SH-SY5Y (cell line): ENCODE data around the gene ANGPT4.

ENCODE experiments used
- GATA2 ChIP-seq: IDR thresholded peaks from 2 replicates; pipeline ENCODE4 v1.6.1; 2011; ENCODE audit warnings: mild to moderate bottlenecking, low read depth, low read length
- GATA3 ChIP-seq: IDR thresholded peaks from 2 replicates; pipeline ENCODE4 v1.6.1; 2011; ENCODE audit warnings: low read depth, mild to moderate bottlenecking, low read length, moderate library complexity

DNA sequence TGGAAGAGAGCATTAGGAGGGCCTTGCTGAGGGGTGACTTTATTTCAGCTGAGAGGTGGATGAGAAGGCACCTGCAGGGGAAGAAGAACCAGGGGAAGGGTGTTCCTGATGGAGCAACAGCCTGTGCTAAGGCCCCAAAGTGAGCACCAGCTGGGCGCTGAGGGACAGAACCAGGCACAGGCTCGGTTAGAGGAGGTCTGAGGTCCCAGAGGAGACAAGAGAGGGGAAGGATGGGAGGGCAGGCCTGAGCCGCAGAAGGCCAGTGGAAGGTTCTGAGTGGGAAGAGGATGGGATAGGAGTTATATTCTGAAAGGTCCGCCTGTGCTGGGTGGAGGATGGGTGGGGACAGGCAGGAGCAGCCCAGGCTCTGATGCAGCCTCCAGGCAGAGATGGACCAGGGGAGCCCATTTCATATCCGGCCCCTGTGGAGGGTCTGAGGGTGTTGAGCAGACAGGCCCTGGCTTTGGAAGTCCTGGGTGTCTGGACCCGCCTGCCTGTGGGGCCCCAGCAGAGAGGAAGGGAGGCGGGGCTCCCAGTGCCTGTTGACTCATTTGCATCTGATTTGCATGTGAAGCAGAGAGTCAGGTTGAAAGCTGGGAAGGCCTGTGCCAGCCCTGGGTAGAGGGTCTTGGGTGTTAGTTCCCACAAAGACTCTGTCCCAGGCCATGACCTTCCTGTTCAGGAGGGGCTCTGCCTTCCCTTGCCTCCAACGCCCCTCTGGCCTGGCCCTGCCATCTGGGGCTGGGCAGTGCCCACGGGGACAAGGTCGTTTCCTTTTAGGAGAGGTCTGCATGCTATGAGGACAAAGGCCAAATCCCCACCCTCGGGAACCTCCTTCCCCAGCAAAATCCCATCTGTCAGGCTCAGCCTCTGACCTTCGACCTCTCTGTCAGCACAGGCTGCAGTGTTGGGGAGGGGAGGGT lies 93.2 kb downstream of the ANGPT4 start:
- no peak for TF ChIP-seq GATA2
- TF ChIP-seq GATA3: no peak
